Measurements from ENCODE around the gene CYB5RL. TPM values are rescaled to one million over a fixed set of nuclear protein-coding genes. Genes with fewer than 3 reads are reported as not detected.
"Not testable (repeated sequence)": the region's sequence is repeated elsewhere in the genome, so short reads cannot be mapped to it uniquely, and the experiment has no call there.

The CYB5RL gene
- total RNA-seq, 1 experiment from 2014 or later = 5.4 TPM

DNA sequence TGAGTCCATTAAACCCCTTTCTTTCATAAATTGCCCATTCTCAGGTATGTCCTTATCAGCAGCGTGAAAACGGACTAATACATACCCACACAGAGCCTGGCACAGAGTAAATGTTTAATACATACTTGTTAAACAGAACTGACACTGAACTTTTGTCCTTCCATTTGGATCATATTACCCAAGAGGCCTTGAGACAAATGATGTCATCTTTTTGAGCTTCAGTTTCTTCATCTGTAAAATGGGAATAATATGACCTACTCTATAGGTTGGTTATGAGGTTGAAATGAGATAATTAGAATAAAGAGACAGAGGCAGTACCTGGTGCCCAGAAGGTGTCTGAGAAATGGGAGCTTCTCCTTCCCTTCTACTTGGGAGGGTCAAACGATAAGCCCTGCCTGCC lies 13.8 kb downstream of the CYB5RL start:
- no peak for DNase-seq (ENCODE audit: low read depth)

DNA sequence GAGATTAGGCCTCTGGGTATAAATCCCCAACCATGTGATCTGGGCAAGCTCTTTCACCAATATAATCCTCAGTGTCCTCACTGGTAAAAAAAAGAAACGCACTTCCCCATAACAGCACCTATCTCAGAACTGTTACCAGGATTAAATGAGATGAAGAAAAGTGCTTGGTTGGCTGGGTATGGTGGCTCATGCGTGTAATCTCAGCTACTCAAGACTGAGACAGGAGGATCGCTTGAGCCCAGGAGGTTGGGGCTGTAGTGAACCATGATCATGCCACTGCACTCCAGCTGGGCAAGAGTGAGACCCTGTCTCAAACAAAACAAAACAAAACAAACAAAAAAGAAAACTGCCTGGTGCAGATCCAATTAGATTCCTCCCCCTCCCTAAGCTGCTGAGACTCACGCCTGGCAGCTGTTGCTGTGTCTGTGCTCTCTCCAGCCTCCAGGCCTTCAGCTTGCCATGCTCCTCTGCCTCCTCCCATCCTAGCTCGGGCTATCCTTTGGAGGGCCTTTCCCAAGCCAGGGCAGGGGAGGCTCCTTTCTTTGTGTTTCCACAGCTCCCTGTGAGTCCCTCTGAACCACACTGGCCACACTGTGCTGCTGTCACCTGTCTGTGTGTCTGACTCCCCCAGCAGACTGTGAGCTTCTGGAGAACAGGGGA lies 19.0 kb downstream of the CYB5RL start:
- DNase-seq (ENCODE audit: low read depth) = no peak

DNA sequence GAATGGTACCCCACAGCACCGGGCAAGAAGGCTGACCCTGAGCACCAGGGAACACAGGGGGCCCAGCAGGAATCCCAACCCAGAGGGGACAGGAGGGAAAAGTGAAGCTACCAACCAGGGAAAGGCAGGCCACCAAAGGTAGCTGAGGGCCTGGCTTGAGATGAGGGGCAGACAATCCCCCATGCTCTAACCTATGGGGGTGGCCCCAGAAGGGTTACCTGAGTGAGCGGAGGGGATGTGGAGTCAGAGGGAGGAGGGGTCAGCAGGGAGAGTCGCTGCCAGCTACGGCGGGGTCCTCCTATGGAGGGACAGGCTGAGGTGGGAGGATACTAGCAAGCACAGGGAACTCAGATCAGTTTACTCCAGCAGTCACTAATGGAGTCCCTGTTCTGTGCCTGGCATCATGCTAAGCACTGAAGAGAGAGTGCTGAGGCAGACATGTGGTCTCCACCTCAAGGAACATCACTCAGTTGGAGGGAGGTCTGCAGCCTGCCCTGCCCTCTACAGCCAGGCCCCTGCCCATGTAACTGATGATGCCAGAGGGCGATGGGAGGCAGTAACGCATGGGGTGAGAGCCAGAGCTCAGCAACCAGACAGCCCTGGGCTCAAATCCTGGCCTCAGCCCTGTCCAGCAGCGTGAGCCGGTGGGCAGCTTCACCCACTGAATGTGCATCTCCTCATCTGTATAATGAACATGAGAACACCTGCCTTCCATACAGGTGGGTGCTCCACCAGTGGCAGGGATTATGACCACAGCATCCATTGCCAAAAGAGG lies 21.3 kb downstream of the CYB5RL start:
- DNase-seq (ENCODE audit: low read depth) = no peak

DNA sequence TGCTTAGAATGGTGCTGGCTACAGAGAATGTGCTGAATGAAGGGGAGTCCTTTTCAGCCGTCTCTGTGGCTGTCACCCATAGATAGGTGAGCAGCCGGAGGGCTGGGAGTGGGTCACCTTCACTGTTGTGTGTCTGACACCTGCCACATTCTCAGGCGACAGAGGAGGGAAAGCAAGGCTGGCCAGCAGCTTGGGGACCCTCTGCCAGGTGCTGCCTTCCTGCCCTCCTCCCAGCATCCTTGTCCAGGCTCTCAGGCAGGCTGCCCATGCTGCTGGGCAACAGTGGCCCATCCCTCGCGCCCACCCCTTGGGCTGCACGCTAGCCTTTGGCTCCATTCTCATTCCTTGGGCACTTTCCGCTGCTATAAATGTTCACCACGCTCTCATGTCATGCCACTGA lies 22.1 kb downstream of the CYB5RL start:
- no peak for DNase-seq (ENCODE audit: low read depth)

DNA sequence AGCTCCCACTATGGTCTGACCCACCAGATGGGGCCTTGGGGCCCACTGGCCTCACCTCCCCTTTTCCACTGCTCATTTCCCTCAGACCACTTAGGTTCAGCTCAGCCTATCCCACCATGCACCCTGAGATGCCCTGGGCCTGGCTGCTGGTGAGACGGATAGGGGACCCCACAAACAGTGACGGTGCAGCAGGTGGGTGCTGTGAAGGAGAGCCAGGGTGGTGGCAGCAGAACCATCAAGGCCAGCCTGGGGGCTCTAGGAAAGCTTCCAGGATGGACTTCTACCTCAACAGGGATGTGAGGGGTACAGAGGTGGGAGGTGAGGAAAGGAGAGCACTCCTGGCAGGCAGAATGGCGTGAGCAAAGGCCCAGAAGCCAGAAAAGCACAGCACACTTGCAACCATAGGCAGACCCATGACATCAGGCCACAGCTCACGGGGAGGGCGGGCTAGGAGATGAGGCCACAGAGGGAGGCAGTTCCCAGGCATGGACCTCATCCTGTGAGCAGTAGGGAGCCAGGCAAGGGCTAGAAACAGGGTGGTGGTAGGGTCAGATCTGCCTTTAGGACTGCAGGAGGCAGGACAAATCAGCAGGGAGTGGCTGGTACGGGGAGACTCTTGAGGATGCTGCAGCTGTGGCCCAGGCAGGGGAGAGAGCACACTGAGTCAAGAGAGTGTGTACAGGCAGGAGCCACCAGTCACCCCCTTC lies 23.1 kb downstream of the CYB5RL start:
- DNase-seq (ENCODE audit: low read depth) = no peak

DNA sequence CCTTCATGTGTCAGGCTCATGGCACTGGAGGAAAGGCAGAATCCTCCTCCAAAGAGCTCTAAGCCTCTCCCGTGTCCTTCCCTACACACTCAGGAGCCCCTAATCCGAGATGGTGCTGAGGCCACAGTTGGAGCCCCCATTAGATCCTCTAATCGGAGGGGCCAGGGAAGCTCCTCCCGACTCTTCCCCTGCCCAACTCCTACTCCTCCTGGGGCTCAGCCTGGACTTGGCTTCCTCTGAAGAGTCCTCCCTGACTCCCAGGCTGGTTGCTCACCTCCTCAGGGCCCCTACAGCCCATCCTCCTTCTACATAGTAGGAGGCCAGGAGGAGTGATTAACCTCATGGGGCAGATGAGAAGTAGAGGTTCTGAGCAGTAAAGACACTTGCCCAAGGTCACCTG lies 25.7 kb downstream of the CYB5RL start:
- no peak for DNase-seq (ENCODE audit: low read depth)

DNA sequence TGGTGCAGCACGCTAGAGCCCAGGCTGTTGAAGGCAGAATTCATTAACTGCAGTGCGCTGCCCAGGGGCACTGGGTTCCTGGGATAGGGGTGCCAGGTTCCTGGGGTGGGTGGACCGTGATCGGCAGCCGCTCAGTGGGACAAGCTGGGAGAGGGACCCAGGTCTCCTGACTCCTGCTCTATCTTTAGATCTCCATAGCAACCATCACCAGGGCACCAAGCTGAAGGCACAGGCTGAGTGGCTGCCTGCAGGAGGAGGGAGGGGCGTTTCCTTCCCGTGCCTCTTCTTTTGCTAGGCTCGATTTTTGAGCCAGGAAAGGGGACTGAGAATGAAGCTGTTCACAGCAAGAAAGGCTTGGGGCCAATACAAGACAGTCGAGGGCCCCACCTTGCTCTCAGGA lies 26.1 kb downstream of the CYB5RL start:
- no peak for DNase-seq (ENCODE audit: low read depth)

DNA sequence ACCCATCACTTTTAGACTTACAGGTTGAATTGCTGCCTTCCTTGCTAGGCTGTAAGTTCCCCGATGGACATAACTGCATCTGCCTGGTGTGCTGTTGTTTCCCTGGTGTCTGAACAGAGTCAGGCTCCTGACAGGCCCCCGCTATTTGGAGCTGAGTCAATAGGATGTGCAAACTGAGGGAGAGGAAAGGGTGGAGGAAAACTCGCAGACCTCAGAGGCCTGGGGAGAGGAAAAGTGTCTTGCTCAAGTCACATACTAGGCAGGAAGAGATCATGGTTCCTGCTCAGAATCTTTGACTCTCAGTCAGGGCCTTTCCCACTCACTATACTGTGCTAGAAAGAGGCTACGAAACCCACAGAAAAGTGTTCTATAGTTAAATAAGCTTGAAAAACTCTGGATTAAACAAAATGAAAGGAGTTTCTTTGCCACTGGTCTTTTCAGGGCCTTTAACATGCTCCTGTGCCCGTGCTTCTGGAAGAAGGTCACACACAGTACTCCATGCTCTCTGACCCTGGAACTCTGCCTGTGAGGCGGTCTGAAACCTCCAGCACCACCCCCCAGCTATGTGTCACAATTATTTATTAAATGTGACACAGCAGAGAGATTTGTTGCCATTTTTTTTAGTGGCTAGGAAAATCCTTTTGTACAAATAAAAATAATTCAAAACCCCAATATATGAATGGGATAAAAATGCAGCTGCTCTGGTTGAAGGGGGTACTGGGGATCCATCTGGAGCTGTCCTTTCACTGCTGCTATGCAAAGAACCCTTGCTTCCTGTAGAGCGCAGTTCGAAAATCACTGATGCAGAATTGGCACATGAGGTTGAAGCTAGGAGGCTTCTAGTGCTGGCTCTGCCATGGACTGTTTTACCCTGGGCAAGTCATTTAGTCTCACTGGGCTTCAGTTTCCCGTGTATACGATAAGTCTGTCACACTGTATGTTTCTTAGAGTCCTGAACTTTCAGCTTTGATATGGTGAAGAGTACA lies 26.9 kb downstream of the CYB5RL start:
- DNase-seq (ENCODE audit: low read depth) = no peak

DNA sequence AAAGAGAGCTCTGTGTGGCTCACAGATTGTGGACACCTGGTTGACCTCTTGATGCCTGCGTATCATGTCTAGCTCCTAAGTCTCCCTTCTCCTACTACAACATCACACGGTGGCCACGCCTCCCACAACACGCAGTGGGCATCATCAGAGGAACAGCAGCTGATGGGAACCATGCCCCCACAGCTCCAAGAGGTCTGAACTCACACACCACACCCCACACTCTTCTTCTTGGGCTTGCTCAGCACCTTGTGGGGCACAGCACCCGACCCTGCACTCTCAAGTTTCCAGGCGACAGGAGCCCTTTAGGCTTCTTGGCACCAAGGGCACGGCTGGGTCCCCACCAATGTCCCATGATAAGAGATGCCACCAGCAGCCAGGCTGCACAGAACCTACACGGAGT lies 28.2 kb downstream of the CYB5RL start:
- DNase-seq (ENCODE audit: low read depth) = no peak

DNA sequence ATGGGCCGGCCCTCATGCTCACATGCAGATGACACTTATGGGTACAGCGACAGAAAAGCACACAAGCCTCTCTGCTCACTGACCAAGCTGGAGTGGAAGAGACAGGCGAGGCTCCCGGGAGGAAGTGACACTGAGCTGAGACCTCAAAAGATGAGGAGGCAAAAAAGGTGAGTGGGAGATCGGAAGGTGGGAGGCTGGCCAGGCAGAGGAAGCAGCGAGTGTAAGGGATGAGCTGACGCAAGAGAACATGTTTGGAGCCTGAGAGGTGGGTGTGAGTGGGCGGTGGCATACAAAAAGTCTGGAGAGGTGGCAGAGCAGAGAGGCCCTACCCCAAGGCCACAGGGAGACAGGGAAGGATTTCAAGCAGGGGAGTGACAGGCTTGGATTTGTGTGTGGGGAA lies 28.8 kb downstream of the CYB5RL start:
- DNase-seq (ENCODE audit: low read depth) = no peak

DNA sequence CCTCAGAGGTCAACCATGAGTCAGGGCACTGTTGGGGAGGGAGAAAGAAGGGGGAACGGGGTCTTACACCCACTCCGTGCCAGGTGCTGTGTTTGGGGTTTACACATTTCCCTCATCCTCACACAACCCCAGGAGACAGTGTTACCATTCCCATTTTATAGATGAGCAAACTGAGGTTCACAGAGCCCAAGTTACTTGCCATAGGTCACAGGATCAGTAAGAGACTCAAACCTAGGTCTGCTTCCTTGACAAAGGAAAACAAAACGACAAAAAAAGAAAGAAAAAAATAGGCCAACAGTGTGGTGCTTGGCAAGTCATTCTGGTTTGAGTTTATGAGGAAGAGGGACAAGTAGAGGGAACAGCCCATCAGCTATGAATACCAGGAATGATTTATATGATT lies 30.8 kb downstream of the CYB5RL start:
- DNase-seq (ENCODE audit: low read depth) = no peak

DNA sequence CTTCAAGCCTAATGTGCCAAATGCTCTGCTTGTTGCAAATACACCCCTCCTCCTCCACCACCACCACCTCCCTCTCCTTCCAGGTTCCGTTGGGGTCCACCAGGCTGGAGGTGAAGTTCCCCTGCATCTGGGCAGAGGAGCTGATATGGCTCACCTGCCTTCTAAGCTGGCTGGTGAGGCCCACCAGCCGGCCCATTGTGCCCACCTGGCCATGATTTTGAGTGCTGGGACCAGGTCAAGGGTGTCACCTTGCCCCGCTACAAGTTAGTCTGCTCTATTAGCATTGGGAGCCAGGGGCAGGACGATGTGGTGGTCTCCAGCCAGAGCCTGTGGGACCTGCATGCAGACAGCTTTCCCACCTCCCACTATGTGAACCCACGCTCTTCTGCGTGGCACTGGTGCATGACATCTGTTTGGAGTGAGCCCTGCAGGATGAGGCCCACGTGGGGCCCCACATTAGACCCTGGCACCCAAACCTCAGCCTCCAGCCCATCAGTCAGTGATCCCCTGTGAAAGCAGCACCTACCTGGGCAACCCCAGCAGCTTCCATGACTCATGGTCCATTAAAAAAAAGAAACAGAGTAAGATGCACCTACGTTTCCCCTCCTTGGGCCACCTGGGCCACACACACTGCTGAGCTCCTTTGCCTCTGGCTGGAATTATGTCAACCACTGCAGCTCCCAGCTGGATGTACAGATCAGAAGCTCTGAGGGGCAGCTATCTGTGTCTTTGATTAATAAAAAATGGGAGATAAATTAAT lies 31.4 kb downstream of the CYB5RL start:
- DNase-seq (ENCODE audit: low read depth) = no peak

DNA sequence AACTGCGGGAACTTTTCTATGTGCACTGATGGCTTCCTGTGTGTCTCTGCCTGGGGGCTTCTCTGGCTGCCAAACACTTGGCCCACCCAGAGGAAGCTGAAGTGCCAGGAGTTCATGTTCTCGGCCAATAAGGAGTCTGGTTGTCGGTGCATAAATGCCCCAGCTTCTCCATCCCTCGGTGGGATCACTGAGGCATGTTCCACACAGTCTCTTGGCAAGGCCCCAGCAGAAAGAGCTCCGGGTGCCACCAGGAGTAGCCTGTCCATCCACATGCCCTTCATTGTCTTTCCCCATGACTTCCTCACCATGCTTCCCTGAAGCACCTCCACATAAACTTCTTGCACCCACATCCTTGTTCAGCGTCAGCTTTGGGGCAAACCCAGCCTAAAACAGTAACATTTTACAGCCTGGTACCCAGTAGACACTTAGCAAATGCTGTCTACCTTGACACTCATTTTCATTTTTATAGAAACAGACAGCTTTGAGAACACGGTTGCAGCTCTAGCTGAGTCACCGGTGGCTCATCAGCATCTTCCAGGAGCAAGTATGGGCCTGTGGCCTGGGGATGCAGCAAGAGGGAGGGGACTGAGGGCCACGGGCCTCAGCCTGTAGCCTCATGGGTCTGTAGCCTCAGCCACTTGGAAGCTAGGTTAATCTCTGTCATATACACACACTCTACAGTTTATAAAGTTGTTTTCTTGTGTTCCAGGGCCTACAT lies 32.2 kb downstream of the CYB5RL start:
- peak; percentile 46 for DNase-seq (ENCODE audit: low read depth)

DNA sequence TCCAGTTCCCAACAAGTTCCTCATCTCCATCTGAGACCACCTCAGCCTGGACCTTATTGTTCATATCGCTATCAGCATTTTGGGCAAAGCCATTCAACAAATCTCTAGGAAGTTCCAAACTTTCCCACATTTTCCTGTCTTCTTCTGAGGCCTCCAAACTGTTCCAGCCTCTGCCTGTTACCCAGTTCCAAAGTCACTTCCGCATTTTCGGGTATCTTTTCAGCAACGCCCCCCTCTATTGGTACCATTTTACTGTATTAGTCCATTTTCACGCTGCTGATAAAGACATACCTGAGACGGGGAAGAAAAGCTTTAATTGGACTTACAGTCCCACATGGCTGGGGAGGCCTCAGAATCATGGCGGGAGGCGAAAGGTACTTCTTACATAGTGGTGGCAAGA lies 33.5 kb downstream of the CYB5RL start:
- not testable (repeated sequence) for DNase-seq (ENCODE audit: low read depth)

DNA sequence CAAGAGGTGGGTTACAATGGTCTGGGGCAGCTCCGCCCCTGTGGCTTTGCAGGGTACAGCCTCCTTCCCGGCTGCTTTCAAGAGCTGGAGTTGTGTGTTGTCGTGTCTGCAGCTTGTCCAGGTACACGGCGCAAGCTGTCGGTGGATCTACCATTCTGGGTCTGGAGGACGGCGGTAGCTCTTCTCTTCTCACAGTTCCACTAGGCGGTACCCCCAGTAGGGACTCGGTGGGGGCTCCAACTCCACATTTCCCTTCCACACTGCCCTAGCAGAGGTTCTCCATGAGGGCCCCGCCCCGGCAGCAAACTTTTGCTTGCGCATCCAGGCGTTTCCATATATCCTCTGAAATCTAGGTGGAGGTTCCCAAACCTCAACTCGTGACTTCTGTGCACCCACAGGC lies 34.7 kb downstream of the CYB5RL start:
- DNase-seq (ENCODE audit: low read depth) = no peak

DNA sequence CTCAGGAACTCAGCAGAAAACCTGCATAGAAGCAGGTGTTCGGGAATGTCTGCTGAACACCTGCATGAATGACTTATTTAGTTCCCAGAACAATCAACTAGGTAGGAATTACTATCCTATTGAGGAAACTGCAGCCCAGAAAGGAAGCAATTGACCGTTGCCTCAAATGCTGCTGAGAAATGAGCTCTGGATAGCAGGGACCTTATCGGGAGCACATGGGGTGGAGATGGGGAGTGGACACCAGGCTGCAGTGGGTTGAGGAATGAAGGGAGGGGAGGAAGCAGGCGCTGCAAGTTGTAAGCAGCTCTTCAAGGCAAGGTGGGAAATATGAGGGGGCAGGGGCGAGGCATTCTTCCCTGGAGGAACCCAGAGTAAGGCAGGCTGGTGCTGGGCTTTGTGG lies 36.3 kb downstream of the CYB5RL start:
- DNase-seq (ENCODE audit: low read depth) = no peak

DNA sequence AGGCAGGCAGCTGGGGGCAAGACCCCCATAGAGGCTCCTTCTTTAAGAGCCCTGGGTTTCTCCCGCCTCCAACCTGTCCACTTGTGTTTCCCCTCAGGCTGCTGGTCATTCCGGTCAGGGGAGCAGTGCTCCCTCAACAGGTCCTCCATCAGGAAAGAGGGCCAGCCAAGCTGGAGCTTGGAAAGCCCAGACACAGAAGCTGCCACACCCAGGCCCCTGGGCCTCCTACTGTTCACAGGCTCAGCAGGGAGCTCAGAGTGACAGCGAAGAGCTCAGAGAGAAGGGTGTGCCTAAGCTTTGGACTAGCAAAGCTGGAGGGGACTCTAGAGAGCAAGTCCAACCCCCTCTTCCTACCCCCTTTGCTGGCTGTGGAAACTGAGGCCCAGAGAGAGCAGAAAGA lies 36.8 kb downstream of the CYB5RL start:
- no peak for DNase-seq (ENCODE audit: low read depth)

DNA sequence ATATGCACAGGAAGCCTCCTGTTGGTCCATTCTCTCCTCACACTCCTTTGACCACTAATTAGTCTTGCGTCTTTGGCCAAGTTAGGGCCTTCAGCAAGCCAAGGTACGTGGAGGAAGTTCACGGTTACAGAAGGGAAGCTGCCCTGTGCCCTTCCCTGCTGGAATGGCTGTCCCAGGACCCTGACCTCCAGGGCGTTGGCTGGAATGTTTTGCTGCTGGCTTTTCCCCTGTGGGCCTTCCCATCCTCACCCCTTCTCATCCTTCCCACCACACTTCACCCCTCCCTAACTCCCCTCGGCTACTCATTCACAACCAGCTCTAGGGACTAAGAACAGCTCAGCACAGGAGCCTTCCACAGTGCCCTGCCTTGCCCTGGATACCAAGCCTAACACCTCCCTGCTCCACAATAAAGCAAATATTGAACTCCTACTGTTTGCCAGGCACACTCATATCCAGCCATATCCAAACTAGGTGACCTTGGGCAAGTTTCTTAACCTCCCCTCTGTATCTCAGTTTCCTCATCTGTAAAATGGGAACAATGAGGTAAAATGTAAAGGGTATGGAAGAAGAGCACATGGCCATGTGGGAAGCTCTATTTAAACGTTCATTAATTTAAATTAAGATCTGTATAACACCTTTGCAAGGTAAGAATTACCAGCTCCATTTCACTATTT lies 38.2 kb downstream of the CYB5RL start:
- no peak for DNase-seq (ENCODE audit: low read depth)

DNA sequence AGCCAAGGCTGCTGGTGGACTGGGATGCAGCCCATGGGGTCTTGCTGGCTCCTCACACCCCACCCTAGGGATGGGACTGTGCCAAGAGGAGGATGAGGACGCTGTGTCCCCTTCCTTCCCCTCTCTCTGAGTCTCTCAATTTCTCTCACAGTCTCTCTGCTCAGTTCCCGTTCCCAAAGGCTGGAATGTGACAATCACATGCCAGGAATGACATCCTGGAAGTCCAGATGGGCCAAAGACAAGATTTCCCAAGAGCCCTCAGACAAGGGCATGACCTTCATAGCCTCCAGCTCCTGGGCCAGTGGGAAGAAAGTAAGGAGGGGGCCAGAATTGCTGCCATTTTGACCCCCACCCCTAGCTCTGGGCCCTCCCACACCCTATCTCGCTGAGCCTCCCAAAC lies 39.5 kb downstream of the CYB5RL start:
- DNase-seq (ENCODE audit: low read depth) = no peak
